ENCODE data around the gene AUTS2.

- TF ChIP-seq, protein P1, sequence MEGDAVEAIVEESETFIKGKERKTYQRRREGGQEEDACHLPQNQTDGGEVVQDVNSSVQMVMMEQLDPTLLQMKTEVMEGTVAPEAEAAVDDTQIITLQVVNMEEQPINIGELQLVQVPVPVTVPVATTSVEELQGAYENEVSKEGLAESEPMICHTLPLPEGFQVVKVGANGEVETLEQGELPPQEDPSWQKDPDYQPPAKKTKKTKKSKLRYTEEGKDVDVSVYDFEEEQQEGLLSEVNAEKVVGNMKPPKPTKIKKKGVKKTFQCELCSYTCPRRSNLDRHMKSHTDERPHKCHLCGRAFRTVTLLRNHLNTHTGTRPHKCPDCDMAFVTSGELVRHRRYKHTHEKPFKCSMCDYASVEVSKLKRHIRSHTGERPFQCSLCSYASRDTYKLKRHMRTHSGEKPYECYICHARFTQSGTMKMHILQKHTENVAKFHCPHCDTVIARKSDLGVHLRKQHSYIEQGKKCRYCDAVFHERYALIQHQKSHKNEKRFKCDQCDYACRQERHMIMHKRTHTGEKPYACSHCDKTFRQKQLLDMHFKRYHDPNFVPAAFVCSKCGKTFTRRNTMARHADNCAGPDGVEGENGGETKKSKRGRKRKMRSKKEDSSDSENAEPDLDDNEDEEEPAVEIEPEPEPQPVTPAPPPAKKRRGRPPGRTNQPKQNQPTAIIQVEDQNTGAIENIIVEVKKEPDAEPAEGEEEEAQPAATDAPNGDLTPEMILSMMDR (IDR thresholded peaks at IDR 0.05): no peak
- TF ChIP-seq JUN (CRISPR knock-in tag; IDR thresholded peaks at IDR 0.05) (no peak), CREB1 (CRISPR knock-in tag; IDR thresholded peaks at IDR 0.05) (no peak), GABPB1 (CRISPR knock-in tag; IDR thresholded peaks at IDR 0.05) (no peak), PRDM15 (CRISPR knock-in tag; IDR thresholded peaks at IDR 0.05) (no peak)
Observed at GRCh38 chr7:69683002-69683401, 84.7 kb downstream of the AUTS2 start.
